Loucy (cell line): ENCODE measurements around the gene TCF7L2.
"Not testable (repeated sequence)": the region's sequence is repeated elsewhere in the genome, so short reads cannot be mapped to it uniquely, and the experiment has no call there.

Experiments
- H2AFZ ChIP-seq: fragments of 200-600 bp; sonication (generic); 2 replicates; pipeline ENCODE4 v1.6.0; 2016; ENCODE audit warnings: antibody characterized with exemption, mild to moderate bottlenecking, low read length, moderate library complexity
- H3F3A ChIP-seq: fragments of 200-600 bp; 2 replicates; pipeline ENCODE4 v1.6.0; 2016; ENCODE audit warnings: antibody characterized with exemption, low read depth, mild to moderate bottlenecking
- H3K27me3 ChIP-seq: fragments of 200-600 bp; sonication (generic); 2 replicates; pipeline ENCODE4 v1.6.1; 2014; ENCODE audit warnings: low read length, mild to moderate bottlenecking; ENCODE audit not compliant: insufficient read depth, poor library complexity, severe bottlenecking
- H3K36me3 ChIP-seq: fragments of 200-600 bp; sonication (generic); 2 replicates; pipeline ENCODE4 v1.6.1; 2016; ENCODE audit warnings: low read length; ENCODE audit not compliant: insufficient read depth
- H3K4me1 ChIP-seq: fragments of 200-600 bp; sonication (generic); 2 replicates; pipeline ENCODE4 v1.5.1; 2014; ENCODE audit warnings: low read length, mild to moderate bottlenecking; ENCODE audit not compliant: insufficient read depth, poor library complexity, severe bottlenecking
- H3K4me2 ChIP-seq: fragments of 200-600 bp; sonication (generic); 2 replicates; pipeline ENCODE4 v1.6.0; 2014; ENCODE audit warnings: antibody characterized with exemption, low read length, low read depth, mild to moderate bottlenecking; ENCODE audit not compliant: poor library complexity, severe bottlenecking
- H3K4me3 ChIP-seq: fragments of 200-600 bp; sonication (generic); 2 replicates; pipeline ENCODE4 v1.5.1; 2014; ENCODE audit warnings: low read length, mild to moderate bottlenecking, mixed read lengths; ENCODE audit not compliant: poor library complexity, severe bottlenecking
- H3K79me2 ChIP-seq: fragments of 200-600 bp; sonication (generic); 2 replicates; pipeline ENCODE4 v1.6.1; 2014; ENCODE audit warnings: low read length; ENCODE audit not compliant: insufficient read depth
- H3K9ac ChIP-seq: fragments of 200-600 bp; sonication (generic); 2 replicates; pipeline ENCODE4 v1.6.0; 2014; ENCODE audit warnings: mild to moderate bottlenecking, low read depth, low read length, moderate library complexity; ENCODE audit not compliant: poor library complexity, severe bottlenecking
- H3K9me2 ChIP-seq: fragments of 200-600 bp; sonication (generic); replicated peaks from 2 replicates; pipeline ENCODE4 v1.6.1; 2016; ENCODE audit warnings: low read depth, low read length, mixed read lengths
- H3K9me3 ChIP-seq: fragments of 200-600 bp; sonication (generic); 2 replicates; pipeline ENCODE4 v1.6.1; 2014; ENCODE audit warnings: mild to moderate bottlenecking, antibody characterized with exemption, low read length, low read depth; ENCODE audit not compliant: insufficient read depth
- H4K20me1 ChIP-seq: fragments of 200-600 bp; sonication (generic); 2 replicates; pipeline ENCODE4 v1.6.0; 2014; ENCODE audit warnings: antibody characterized with exemption, low read length, mild to moderate bottlenecking; ENCODE audit not compliant: insufficient read depth, poor library complexity, severe bottlenecking
- CTCF ChIP-seq: fragments of 200-600 bp; sonication (generic); conservative IDR thresholded peaks from 2 replicates; pipeline ENCODE4 v1.5.1; 2014; ENCODE audit warnings: mild to moderate bottlenecking, antibody characterized with exemption, low read length
- EZH2phosphoT487 ChIP-seq: fragments of 200-600 bp; IDR thresholded peaks from 2 replicates; pipeline ENCODE4 v1.6.1; 2018; ENCODE audit warnings: antibody characterized with exemption, mild to moderate bottlenecking, moderate library complexity, borderline replicate concordance

TCF7L2 gene

DNA sequence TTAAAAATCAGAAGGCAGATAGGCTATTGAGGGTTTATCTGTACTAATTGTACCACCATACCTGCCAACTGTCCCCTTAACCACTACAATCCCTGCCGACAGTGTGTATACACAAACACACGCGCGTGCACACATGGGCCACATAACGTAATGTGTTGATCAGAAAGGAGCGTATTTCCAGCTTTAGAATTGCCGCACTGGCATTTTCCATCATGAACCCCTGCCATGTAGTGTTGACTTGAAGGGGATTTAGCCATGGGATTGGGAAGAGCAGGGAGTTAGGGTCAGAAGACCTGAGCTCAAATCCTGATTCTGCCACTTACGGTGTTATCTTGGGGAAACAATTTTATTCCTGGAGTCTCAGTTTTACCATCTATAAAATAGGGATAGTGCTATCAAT, 158.9 kb downstream of the TCF7L2 start:
- no peak for TF ChIP-seq EZH2phosphoT487
- no peak for TF ChIP-seq CTCF

DNA sequence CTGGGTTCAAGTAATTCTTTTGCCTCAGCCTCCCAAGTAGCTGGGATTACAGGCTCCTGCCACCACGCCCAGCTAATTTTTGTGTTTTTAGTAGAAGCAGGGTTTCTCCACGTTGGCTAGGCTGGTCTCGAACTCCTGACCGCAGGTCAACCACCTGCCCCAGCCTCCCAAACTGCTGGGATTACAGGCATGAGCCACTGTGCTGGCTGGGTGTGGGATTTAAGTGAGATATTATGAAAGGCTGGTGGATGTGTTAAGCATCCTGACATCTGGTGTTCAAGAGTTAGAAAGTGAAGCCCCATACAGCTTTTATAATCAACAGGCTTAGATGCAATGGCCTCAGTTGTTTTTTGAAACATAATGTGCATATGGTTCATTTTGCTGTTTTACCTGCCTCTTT, 159.4 kb downstream of the TCF7L2 start:
- H3K4me2 ChIP-seq, H2AFZ ChIP-seq, H3K79me2 ChIP-seq, H3K4me3 ChIP-seq, H3K9me2 ChIP-seq, H3K9ac ChIP-seq, H3F3A ChIP-seq, H3K36me3 ChIP-seq, H3K27me3 ChIP-seq, H4K20me1 ChIP-seq, H3K9me3 ChIP-seq, H3K4me1 ChIP-seq: not testable (repeated sequence)

More for the DNA sequence above, 158.9 kb downstream of the TCF7L2 start:
- Histone ChIP-seq H3K4me3 (no peak overlapping the region), H3K9me3 (no peaks in the 10 kb centered on the region), H3K9ac (no peak overlapping the region), H3K27me3 (no peaks in the 10 kb centered on the region), H3F3A (no peaks in the 10 kb centered on the region), H3K4me2 (no peak overlapping the region), H3K9me2 (no peaks in the 10 kb centered on the region), H2AFZ (no peak overlapping the region), H4K20me1 (peaks cover 4% of the 10 kb centered on the region), H3K79me2 (no peaks in the 10 kb centered on the region), H3K4me1 (peaks cover 2% of the 10 kb centered on the region), H3K36me3 (no peaks in the 10 kb centered on the region)

GRCh38 chr10:113111260-113111659, 161.2 kb downstream of the TCF7L2 start:
- no peak overlapping the region for H3K4me3 ChIP-seq

More at GRCh38 chr10:113111260-113111659, 161.2 kb downstream of the TCF7L2 start:
- no peaks in the 10 kb centered on the region for H4K20me1 ChIP-seq
- no peaks in the 10 kb centered on the region for H3K36me3 ChIP-seq
- H3K9ac ChIP-seq: no peak overlapping the region
- no peaks in the 10 kb centered on the region for H3K9me2 ChIP-seq
- no peaks in the 10 kb centered on the region for H3K4me1 ChIP-seq
- no peaks in the 10 kb centered on the region for H3K9me3 ChIP-seq
- TF ChIP-seq EZH2phosphoT487: no peak
- TF ChIP-seq CTCF: no peak
- no peaks in the 10 kb centered on the region for H3K27me3 ChIP-seq
- H3K79me2 ChIP-seq: no peaks in the 10 kb centered on the region
- H2AFZ ChIP-seq: no peak overlapping the region
- H3F3A ChIP-seq: no peaks in the 10 kb centered on the region
- H3K4me2 ChIP-seq: no peak overlapping the region
